ENCODE results near the gene CFAP47. TPM values are rescaled to one million over a fixed set of nuclear protein-coding genes. Genes with fewer than 3 reads are reported as not detected.
"Not testable (repeated sequence)": the region's sequence is repeated elsewhere in the genome, so short reads cannot be mapped to it uniquely, and the experiment has no call there.

Gene CFAP47
- under 1 TPM in 2 of 3 donors, not detected in 1; under 0.01 to 0.16 TPM for total RNA-seq

DNA sequence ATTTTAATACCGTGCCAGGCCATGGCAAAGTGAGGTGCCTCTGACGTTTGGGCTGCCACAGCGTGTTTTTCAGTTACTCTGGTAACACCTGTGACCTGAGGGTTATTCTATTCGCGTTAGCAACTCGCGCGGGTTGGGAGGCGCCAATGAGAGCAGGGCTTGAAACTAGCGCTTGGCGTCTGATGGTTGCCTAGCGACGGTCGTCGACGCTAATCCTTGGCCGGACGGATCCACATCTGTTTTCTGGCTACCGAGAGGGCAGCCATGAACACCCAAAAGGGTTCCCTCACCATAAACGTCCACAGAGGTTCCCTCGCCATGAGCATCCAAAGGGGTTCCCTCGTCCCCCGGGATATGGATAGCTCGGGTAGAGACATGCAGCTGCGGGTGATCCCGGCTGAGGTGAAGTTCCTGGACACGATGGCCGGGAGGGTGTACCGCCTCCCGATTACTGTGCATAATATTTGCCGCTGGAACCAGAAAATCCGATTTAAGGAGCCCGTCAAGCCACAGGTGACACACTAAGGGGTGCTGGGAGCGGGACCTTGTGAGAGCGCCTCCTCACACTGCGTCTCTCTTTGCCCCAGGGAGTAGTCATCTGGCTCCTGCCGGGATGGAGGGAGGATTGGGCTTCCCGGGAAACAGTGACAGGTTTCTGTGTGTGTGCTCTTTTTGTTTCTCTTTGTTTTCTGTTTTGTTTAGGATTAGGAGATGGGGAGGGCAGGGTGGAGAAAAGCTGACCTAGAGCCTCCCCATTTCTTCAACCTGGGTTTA, at the start of gene CFAP47:
TSS of gene CFAP47 (plus strand) at position 199 of the 774 bp plus-strand sequence. CDS start at position 265, 66 bp downstream.
- no peak for DNase-seq (ENCODE audit: low spot score in 2 of 2)
- no peaks in the 10 kb centered on the region for H3K4me1 ChIP-seq
- H3K27me3 ChIP-seq: peaks cover 0 to 14% of the 10 kb centered on the region in 2 donors
- H3K27ac ChIP-seq: no peak within 1 kb of the TSS
- H3K4me3 ChIP-seq: peak within 1 kb of the TSS in 2 of 3 donors; percentile 31 to 54
- intact Hi-C loops (cut with DNase I; ENCODE audit: low total_unique reads): no loop called here
- no peaks in the 10 kb centered on the region for H3K36me3 ChIP-seq
- TF ChIP-seq, protein P1, sequence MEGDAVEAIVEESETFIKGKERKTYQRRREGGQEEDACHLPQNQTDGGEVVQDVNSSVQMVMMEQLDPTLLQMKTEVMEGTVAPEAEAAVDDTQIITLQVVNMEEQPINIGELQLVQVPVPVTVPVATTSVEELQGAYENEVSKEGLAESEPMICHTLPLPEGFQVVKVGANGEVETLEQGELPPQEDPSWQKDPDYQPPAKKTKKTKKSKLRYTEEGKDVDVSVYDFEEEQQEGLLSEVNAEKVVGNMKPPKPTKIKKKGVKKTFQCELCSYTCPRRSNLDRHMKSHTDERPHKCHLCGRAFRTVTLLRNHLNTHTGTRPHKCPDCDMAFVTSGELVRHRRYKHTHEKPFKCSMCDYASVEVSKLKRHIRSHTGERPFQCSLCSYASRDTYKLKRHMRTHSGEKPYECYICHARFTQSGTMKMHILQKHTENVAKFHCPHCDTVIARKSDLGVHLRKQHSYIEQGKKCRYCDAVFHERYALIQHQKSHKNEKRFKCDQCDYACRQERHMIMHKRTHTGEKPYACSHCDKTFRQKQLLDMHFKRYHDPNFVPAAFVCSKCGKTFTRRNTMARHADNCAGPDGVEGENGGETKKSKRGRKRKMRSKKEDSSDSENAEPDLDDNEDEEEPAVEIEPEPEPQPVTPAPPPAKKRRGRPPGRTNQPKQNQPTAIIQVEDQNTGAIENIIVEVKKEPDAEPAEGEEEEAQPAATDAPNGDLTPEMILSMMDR (IDR thresholded peaks at IDR 0.05): no peak
- TF ChIP-seq POLR2A (IDR thresholded peaks at IDR 0.05) (no peak), POLR2AphosphoS5 (IDR thresholded peaks at IDR 0.05) (no peak)
- no peaks in the 10 kb centered on the region for H3K9me3 ChIP-seq

- no peaks in the 10 kb centered on the region for H3K36me3 ChIP-seq
- H3K27ac ChIP-seq: no peak overlapping the region
- no peaks in the 10 kb centered on the region for H3K4me1 ChIP-seq
- H3K4me3 ChIP-seq: no peak overlapping the region
- intact Hi-C loops (cut with DNase I; ENCODE audit: low total_unique reads): no loop called here
- H3K9me3 ChIP-seq: no peaks in the 10 kb centered on the region
- H3K27me3 ChIP-seq: peaks cover 0 to 15% of the 10 kb centered on the region in 2 donors
- no peak for DNase-seq (ENCODE audit: low spot score in 2 of 2)
- TF ChIP-seq POLR2AphosphoS5 (IDR thresholded peaks at IDR 0.05) (no peak), POLR2A (IDR thresholded peaks at IDR 0.05) (no peak)
- TF ChIP-seq, protein P1 (IDR thresholded peaks at IDR 0.05): no peak
Observed at GRCh38 chrX:35880601-35881000, 38.9 kb upstream of the CFAP47 start.

DNA sequence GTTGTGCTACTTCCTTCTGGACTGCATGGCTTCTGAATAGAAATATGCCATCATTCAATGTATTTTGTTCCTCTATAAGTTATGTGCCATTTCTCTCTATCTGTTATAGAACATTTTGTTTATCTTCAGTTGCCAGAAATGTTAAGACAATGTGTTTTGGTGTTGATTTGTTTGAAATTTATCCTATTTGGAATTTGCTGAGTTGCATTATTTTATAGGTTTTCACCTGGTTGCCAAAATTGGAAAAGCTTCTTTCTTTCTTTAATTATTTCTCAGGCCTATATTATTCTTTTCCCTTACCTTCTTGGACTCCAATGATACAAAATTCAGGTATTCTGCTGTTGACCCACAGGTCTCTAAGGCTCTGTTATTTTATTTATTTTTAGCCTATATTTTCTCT, 33.4 kb upstream of the CFAP47 start:
- H3K9me3 ChIP-seq: no peaks in the 10 kb centered on the region
- intact Hi-C loops (cut with DNase I; ENCODE audit: low total_unique reads): no loop called here
- no peaks in the 10 kb centered on the region for H3K36me3 ChIP-seq
- TF ChIP-seq, protein P1 (IDR thresholded peaks at IDR 0.05): no peak
- TF ChIP-seq POLR2A (IDR thresholded peaks at IDR 0.05): no peak
- no peak for TF ChIP-seq POLR2AphosphoS5 (IDR thresholded peaks at IDR 0.05)
- H3K27ac ChIP-seq: no peak overlapping the region
- H3K4me1 ChIP-seq: no peaks in the 10 kb centered on the region
- H3K27me3 ChIP-seq: peaks cover 0 to 16% of the 10 kb centered on the region in 2 donors
- no peak for DNase-seq (ENCODE audit: low spot score in 2 of 2)
- no peak overlapping the region for H3K4me3 ChIP-seq

- Histone ChIP-seq H3K4me3 (no peak overlapping the region), H3K27me3 (peaks cover 0 to 16% of the 10 kb centered on the region in 2 donors), H3K27ac (no peak overlapping the region), H3K9me3 (no peaks in the 10 kb centered on the region), H3K36me3 (no peaks in the 10 kb centered on the region), H3K4me1 (no peaks in the 10 kb centered on the region)
- TF ChIP-seq POLR2A (IDR thresholded peaks at IDR 0.05) (no peak), POLR2AphosphoS5 (IDR thresholded peaks at IDR 0.05) (no peak)
- TF ChIP-seq, protein P1 (IDR thresholded peaks at IDR 0.05): peak in 1 of 3 donors; percentile 43
- no peak for DNase-seq (ENCODE audit: low spot score in 2 of 2)
- intact Hi-C loops (cut with DNase I; ENCODE audit: low total_unique reads): no loop called here
Observed at GRCh38 chrX:35890699-35891098, 28.8 kb upstream of the CFAP47 start.

GRCh38 chrX:35986816-35987215, 67.3 kb downstream of the CFAP47 start:
- H3K9me3 ChIP-seq; H3K4me1 ChIP-seq; H3K27ac ChIP-seq; DNase-seq (ENCODE audit: low spot score in 2 of 2); H3K36me3 ChIP-seq; H3K4me3 ChIP-seq; intact Hi-C loops (cut with DNase I; ENCODE audit: low total_unique reads): not testable (repeated sequence)
- H3K27me3 ChIP-seq: peaks cover 0 to 21% of the 10 kb centered on the region in 2 donors

Measured in breast epithelium (tissue), 4 donors.